IPS-18c (cell line): ENCODE data around the gene CAMK2N1.

Source experiments
- H3K4me3 ChIP-seq: 2 replicates; pipeline ENCODE4 v1.7.0; 2013; ENCODE audit warnings: low read depth, mild to moderate bottlenecking, low read length, moderate library complexity; ENCODE audit not compliant: insufficient read depth
- H3K9me3 ChIP-seq: one replicate; pipeline ENCODE4 v1.6.1; 2013; ENCODE audit warnings: mild to moderate bottlenecking, low read length, moderate library complexity; ENCODE audit not compliant: control insufficient read depth, insufficient read depth

The CAMK2N1 gene

DNA sequence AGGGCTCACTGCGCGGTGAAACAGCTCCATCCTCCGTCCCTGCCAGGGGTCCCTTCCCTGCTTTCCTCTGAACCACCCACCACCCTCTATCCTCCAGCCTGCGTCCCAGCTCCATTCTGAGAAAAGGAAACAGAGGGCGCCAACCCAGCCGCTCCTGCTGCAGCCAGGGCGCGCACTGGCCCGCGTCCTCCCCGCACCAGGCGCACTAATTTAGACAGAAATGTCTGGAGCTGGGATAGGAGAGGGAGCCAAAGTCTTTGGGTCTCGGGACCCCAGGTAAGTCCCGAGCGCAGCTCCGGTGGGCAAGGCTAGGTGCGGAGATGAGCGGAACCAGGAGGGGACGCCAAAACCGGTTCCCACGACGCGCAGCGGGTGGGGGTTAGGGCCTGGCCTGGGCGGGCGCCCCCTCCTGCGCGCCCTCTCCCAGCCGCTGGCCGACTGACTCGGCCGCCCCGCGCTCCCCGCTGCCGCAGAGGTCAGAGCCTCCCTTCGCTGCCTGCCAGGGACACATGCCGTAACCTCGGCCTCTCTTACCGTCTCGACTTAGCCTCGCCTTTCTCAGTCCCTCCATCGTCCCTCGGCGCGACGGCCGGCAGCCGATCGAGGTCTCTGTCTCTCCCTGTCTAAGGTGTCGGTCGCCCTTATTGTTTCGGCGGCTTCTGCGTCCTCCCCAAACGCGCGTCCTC, 2.0 kb downstream of the CAMK2N1 start:
- Histone ChIP-seq H3K9me3 (no peaks in the 10 kb centered on the region), H3K4me3 (peak overlapping the region; percentile 66)

DNA sequence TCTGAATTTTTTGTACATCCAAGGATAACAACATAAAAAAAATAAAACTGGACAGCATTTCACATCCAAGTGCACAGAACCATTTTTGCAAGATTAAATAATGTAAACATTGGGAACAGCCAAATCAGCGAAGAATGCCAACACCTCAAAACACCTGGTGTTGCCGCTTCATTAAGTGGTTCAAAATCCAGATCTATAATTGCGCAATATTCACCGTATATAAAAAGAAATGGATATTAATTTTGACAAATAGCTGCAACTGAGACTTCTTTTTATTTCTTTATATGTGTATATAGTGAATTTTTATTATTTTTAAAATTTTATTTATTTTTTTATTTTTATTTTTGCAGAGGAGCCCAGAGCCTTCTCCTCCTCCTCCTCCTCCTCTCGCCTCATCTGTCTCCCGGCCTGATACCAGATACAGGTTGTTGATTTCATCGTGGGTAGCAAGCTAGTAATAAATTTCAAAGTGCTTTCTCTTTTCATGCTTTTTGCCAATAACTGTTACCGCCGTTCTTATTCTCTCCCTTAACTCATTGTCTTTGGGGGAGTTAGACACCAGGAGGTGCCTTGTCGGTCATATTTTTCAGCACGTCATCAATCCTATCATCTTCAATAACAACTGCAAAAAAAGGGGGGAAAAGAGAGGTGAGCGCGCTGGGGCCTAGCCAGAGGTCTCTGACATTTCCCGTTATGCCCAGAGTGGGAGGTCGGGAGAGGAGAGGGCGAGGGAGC, 2.7 kb downstream of the CAMK2N1 start:
- H3K4me3 ChIP-seq = peak overlapping the region; percentile 66

DNA sequence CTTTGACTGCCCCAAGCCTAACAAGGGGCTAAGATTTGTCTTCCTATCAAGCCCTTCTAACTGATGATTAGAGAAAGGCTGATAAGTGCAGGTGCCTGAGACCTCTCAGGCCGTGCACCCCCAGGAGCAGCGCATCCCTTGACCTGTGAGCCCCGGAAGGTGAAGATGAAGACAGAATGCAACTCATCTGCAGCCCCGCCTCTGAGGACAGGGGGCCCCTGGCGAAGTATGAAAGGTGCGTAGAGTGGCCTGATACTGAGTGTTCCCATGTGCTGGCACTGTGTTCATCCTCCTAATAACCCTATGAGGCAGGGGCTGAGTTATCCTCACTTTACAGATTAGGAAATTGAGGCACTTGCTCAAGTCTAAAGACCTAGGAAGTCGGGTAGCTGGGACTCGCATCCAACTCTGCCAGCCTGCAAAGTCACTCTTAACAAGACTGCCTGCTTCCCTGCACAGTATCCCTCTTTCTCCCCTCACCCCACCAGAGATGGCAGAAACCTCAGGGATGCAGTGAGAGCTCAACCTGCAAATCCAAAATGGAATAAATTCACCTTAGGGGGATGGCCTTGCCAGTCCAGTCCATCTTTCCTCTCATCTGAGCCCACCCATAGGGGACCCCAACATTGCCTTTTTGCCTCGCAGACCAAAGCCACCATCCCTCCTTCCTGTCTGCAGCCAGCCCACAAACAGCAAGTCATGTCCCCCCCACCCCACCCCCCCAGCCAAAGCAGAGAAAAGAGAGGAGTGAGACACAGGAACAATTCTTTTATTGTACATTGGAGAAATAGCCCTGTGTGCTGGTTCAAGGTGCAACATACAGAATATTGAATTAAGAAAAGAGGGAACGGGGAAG, 4.1 kb downstream of the CAMK2N1 start:
- no peaks in the 10 kb centered on the region for H3K9me3 ChIP-seq
- H3K4me3 ChIP-seq = peak overlapping the region; percentile 15; the same call in 1 of the 2 replicates

More for the DNA sequence above, 2.7 kb downstream of the CAMK2N1 start:
- H3K9me3 ChIP-seq = no peaks in the 10 kb centered on the region

- H3K4me3 ChIP-seq = no peak overlapping the region
- H3K9me3 ChIP-seq = no peaks in the 10 kb centered on the region
These were observed 4.9 kb downstream of the CAMK2N1 start for GRCh38 chr1:20480951-20481617.

GRCh38 chr1:20480243-20480944, 5.6 kb downstream of the CAMK2N1 start:
- Histone ChIP-seq H3K4me3 (no peak overlapping the region), H3K9me3 (no peaks in the 10 kb centered on the region)

GRCh38 chr1:20479840-20480239, 6.2 kb downstream of the CAMK2N1 start:
- H3K9me3 ChIP-seq = no peaks in the 10 kb centered on the region
- no peak overlapping the region for H3K4me3 ChIP-seq

DNA sequence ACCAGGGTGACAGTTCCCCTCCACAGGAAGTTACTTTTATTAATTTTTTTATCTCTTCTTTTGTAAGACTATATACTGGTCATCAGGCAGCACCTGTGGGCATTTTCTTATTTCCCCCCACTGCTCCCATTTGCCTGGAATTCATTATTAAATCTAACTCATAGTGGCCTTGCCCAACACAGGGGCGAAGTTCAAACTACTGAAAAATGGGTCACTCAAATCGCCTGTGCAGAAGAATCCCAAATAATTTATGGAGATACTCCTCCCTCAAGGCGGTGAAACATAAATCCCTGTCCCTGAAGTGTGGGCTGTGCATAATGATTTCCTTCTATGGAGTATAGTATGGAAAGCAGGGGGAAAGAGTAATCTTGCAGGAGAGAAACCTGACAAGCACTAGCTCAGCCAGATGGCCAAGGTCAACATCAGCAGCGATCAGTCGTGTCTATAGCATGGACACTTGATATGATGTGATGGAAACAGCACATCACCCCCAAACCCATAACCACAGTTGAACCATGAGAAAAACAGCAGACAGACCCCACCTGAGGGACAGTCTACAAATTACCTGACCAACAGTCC, 7.9 kb downstream of the CAMK2N1 start:
- no peak overlapping the region for H3K4me3 ChIP-seq
- H3K9me3 ChIP-seq = no peaks in the 10 kb centered on the region

- Histone ChIP-seq H3K9me3 (no peaks in the 10 kb centered on the region), H3K4me3 (peak overlapping the region; percentile 9; the same call in 1 of the 2 replicates)
These were observed 8.5 kb downstream of the CAMK2N1 start for GRCh38 chr1:20477348-20478056.

GRCh38 chr1:20476265-20477038, 9.6 kb downstream of the CAMK2N1 start:
- Histone ChIP-seq H3K9me3 (no peaks in the 10 kb centered on the region), H3K4me3 (peak overlapping the region; percentile 34)

- Histone ChIP-seq H3K4me3 (no peak overlapping the region), H3K9me3 (no peaks in the 10 kb centered on the region)
These were observed 11.0 kb downstream of the CAMK2N1 start for GRCh38 chr1:20474996-20475395.

- Histone ChIP-seq H3K4me3 (no peak overlapping the region), H3K9me3 (no peaks in the 10 kb centered on the region)
These were observed 11.6 kb downstream of the CAMK2N1 start for GRCh38 chr1:20474333-20474975.

DNA sequence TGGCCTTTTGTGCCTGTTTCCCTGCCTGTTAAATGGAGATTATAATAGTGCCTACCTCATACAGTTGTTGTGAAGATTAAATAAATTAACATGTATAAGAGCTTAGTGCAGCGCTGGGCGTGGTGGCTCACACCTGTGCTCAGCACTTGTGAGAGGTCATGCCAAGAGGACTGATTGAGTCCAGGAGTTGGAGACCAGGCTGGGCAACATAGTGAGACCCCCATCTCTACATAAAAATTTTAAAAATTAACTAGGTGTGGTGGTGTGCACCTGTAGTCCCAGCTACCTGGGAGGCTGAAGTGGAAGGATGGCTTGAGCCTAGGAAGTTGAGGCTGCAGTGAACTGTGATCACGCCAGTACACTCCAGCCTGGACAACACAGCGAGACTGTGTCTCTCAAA, 12.1 kb downstream of the CAMK2N1 start:
- Histone ChIP-seq H3K4me3 (no peak overlapping the region), H3K9me3 (no peaks in the 10 kb centered on the region)

GRCh38 chr1:20472860-20473711, 12.9 kb downstream of the CAMK2N1 start:
- Histone ChIP-seq H3K4me3 (no peak overlapping the region; the same call in 1 of the 2 replicates), H3K9me3 (no peaks in the 10 kb centered on the region)

DNA sequence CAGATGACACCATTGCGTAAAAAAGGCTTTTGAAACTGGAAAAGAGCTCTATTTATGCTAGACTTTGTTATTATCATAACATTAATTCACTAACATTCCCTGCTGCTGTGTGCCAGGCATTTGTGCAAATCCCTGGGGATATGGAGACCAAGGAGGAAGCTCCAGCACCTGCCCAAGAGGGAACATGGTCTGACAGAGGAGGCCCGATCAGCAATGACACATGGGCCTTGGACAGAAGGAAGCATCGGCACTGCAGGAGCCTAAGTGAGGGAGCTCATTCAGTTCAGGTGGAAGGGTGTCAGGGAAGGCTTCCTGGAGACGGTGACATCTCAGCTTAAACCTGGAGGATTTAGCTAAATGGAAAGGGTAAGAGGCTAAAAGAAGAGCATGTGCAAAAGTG, 13.9 kb downstream of the CAMK2N1 start:
- Histone ChIP-seq H3K9me3 (no peaks in the 10 kb centered on the region), H3K4me3 (no peak overlapping the region)
